KBM-7 (cell line): ENCODE data around the gene COG4.
"Not testable (repeated sequence)": the region's sequence is repeated elsewhere in the genome, so short reads cannot be mapped to it uniquely, and the experiment has no call there.

Experiments used
- DNase-seq: peaks from one replicate; pipeline ENCODE4 v3.0.0-alpha.2; 2015
- in situ Hi-C: fragments of 300-500 bp; cut with MboI; formaldehyde crosslinking; loops from 2 replicates; pipeline ENCODE4 v1.14.3; 2020; ENCODE audit warnings: low sequenced_read_pairs, low pct_unique_long_range_greater_than_20kb, mixed read lengths

COG4 gene

DNA sequence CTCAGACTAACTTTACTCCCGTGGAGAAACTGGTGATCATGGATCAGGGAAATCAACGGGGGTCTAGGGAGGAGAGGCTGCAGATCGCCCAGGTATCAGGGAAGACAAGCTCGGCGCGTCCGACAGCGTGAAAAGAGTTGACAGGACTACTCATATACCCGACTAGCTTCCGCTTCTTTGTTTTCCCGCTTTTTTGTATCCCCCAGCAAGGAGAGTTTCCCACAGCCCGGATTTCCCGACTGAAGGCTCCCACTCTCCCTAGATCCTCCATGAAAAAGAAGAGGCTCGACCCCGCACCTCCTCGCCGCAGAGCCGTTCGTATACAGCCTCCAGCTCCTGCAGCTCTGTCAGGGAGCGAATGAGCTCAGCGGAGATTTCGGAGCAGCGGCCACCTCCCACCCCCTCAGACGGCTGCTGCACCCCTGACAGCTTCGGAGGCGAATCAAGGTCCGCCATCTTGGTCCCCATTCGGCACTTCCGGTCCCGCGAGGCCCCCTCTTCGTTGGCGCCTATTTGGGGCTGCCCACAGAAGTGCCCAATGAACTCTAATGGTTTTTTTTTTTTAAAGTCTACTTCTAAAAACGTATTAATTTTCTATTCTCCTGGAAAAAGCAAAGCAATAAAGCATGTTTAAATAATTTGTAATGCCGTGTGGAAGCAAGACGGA lies at the start of gene COG4:
TSS of gene COG4 (minus strand) at position 479 of the 667 bp plus-strand sequence. CDS start at position 468, 11 bp downstream.
- in situ Hi-C loops, result no loop called here
- peak; percentile 93 for DNase-seq

DNA sequence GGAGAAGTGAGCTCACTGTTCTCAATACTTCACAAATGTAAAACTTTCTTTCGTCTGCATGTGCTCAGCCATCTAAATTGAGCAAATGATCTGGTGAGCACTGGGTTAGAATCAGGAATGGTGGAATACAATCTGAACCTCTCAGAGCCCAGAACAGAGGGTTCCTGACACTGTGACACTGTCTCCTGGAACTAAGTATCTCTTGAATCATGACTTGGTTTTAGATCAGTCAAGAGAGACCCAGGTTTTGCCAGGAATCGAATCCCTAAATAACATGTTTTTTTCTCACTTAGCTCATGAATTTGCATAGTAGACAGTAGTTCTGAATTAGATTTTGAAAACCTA lies 49.5 kb upstream of the COG4 start:
- in situ Hi-C loops, result no loop called here
- no peak for DNase-seq

DNA sequence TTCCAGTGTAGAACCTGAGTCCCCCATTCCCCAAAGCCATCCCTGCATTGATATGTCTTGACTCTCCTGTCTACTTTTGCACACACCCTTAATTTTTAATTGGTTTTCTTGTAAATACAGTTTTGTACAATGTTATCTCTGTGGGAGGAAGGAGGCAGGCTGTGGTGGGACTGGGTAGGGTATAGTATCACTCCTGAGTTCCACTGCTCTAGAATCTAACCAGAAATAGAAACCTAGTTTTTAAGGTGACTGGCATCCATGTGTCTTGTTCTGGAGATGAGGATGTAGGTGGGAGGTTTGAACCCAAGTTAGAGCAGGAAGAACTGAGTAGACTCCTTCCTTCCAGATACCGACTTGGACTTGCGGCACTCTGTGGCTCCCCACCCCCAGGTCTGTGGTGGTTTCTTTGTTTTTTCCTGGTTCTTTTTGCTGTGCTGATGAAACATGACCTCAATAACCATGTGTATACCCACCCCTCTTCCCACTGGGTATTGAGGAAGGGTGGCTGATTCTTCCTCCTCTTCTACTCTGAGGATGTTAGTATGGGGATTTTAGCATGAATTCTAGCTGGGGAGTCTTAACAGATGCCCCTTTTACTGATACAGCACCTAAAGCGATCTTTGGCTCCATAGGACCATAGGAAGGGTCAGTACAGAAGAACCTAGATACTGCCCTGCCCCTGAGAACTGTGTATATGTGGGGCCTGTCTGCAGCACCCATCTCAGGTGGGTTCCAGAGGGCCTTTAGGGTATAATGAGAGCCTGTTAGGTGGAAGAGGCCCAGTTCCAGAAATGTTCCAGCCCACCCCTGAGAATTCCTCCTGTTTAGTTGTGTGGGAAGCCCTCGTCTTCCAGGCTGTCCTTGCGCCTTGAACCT lies 48.9 kb upstream of the COG4 start:
- in situ Hi-C loops, result no loop called here

DNA sequence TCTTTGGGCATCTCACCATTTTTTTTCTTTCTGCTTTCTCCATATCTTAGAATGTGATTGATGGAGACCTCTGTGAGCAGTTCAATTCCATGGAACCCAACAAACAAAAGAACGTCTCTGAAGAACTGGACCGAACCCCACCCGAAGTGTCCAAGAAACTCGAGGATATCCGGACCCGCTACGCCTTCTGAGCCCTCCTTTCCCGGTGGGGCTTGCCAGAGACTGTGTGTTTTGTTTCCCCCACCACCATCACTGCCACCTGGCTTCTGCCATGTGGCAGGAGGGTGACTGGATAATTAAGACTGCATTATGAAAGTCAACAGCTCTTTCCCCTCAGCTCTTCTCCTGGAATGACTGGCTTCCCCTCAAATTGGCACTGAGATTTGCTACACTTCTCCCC lies 48.3 kb upstream of the COG4 start:
- no peak for DNase-seq
- in situ Hi-C loops, result no loop called here

More for the DNA sequence above, 48.9 kb upstream of the COG4 start:
- DNase-seq, result no peak

DNA sequence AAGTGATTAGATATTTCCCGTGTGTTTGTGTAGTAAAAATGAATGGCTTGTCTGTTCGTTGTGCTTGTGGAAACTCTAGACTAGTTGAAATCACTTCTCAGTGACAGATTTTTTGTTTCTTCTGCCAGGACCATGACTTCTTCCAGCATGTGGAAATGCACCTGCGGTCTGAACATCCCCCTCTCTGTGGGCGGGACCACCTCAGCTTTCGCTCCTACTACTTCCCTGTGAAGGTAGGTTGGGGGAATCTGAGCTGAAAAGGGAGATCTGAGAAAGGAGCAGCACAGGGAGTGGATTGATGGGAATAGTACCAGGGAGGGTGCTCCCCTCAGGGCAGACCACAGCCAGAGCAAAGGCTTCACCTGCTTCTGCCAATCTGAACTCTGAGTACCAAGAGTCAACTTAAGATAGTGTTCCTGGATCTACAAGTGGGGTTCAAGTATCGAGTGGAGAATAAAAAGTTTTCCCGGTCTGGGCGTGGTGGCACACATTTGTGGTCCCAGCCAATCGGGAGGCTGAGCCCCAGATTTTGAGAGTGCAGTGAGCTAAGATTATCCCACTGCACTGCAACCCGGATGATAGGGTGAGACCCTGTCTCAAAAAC lies 47.7 kb upstream of the COG4 start:
- in situ Hi-C loops, result no loop called here
- DNase-seq, result no peak

DNA sequence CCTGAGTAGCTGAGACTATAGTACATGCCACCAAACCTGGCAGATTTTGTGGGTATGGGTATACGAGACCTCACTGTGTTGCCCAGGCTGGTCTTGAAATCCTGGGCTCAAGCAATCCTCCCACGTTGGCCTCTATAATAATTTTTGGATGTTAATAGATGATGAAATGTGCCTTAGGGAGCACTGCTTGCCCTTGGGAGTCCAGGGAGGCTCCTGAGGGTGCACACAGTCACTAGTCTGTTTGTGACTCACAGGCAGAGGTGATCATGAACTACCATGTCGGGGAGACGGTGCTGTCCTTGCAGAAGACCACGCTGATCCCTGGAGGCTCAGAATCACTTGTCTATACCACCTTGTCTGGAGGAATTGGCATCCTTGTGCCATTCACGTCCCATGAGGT lies 46.4 kb upstream of the COG4 start:
- no peak for DNase-seq
- in situ Hi-C loops, result no loop called here

DNA sequence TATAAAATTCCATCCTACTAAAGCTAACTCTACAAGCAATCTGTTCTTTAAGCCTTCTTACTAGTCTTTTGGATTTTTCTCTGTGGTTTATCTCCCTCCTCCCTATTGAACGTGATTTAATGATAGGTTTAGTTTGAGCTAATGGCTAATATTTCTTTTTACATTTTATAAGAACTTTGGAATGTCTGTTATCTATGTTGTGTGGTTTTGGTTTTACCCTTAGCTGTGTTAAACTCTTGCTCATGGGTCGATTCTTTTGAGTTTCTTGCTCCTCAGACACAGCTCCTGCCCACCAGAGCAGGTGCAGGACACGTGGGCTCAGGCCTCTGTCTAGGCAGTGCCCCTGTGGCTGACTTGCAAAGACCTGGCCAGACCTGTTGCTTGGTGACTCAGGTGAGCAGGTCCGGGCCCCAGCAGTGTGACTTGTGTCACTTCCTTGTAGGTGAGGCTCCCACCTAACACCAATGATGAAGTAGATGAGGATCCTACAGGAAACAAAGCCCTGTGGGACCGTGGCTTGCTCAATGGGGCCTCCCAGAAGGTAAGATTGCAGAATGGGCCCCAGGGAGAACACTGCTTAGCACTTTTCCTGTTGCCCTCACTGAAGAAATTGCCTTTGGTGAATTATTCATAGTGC lies 45.4 kb upstream of the COG4 start:
- in situ Hi-C loops, result no loop called here

DNA sequence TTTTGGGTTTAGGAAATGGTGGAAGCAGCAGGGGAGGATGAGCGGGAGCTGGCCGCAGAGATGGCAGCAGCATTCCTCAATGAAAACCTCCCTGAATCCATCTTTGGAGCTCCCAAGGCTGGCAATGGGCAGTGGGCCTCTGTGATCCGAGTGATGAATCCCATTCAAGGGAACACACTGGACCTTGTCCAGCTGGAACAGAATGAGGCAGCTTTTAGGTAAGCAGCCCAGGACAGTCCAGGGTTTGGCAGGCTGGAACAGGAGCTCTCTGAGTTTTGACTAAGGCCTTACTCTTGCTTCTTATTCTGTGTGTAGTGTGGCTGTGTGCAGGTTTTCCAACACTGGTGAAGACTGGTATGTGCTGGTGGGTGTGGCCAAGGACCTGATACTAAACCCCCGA lies 41.7 kb upstream of the COG4 start:
- in situ Hi-C loops, result no loop called here
- no peak for DNase-seq

More for the DNA sequence above, 45.4 kb upstream of the COG4 start:
- DNase-seq, result no peak

DNA sequence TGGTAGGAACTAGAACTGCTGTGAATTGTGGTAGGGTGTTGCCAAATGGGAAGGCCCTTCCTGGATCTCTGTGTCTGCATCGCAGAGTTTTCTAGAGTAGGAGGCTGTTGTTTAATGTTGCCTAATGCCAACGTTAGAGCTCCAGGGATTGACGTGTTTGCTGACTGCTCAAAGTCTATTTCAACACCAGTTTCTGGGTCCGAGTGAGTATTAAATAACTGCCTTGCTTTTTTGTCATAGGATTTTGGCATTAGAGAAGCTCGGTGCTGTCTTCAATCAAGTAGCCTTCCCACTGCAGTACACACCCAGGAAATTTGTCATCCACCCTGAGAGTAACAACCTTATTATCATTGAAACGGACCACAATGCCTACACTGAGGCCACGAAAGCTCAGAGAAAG lies 40.3 kb upstream of the COG4 start:
- DNase-seq, result no peak
- in situ Hi-C loops, result no loop called here

DNA sequence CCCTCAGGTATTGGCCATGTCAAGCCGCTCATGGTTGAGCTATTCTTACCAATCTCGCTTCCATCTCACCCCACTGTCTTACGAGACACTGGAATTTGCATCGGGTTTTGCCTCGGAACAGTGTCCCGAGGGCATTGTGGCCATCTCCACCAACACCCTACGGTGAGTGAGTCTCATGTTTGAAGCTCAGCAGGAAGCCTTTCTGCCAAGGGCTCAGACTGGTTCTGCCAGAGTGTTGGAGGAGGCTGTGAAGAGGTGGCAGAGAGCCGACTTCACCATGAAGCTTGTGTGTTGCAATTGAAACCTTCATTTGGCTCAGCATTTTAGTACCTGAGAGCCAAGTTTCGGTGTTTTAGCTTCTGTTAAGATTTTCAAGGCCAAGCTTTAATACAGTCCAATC lies 38.3 kb upstream of the COG4 start:
- no peak for DNase-seq
- in situ Hi-C loops, result no loop called here

DNA sequence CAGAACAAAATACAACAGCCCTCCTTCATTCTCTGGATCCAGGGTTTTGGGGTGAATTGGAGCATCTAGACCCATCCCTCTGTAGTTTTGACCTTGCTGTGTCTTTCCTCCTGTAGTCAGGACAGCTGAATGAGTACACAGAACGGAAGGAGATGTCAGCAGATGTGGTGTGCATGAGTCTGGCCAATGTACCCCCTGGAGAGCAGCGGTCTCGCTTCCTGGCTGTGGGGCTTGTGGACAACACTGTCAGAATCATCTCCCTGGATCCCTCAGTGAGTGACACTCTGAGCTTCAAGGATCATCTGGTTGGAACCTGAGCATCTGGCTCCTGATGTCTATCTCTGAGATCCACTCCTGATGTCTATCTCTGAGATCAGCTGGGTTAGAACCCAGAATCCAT lies 32.7 kb upstream of the COG4 start:
- in situ Hi-C loops, result no loop called here
- DNase-seq, result no peak

DNA sequence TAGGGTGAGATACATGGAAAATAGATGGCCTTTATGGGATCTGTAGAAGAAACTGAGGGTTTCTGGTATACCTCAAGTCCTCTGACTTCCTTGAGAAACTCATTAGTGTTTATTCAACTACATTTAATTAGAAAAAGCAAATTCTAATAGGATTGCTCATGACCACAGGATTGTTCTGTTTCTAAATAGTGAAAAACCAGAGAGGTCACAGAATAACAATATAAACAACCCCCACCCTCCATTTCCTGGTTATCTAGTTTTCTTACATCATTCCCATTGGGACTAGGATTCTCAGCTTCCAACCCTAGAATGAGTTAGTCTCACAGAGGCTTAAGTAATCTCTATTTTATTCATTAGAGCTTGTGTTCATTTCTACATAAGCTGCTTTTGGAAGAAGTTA lies 30.3 kb upstream of the COG4 start:
- DNase-seq, result no peak
- in situ Hi-C loops, result no loop called here

DNA sequence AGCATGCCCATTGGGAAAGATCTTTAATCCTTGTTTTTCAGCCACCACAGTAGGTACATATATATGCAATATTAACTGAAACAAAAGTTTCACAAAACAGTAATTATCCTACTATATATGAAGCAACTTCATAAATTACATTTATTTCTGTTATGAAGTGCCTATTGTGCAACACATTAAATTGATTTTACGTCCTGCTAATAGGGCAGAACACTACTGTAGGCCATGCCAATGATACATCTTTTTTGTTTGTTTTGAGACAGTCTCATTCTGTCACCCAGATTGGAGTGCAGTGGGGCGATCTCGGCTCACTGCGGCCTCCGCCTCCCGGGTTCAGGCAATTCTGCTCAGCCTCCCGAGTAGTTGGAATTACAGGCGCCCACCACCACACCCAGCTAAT lies 29.3 kb upstream of the COG4 start:
- in situ Hi-C loops, result no loop called here
- no peak for DNase-seq

DNA sequence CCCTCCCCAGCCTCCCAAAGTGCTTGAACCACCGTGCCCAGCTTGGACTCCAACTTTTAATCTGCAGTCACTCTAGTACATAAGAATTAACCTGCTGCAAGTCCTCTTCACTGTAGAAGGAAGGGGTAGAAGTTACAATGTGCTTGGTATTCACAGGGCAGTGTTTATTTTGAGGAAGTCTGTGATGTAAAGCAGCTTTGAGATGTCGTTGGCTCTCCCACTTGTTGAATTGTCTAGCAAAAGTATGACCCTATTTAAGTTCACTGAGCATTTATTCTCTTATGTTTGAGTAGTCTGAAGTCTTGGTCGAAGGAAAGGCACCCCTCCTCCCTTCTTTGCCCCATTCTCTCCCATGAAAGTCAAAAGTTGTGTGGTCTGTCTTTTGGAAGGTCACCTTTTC lies 28.4 kb upstream of the COG4 start:
- no peak for DNase-seq
- in situ Hi-C loops, result no loop called here

DNA sequence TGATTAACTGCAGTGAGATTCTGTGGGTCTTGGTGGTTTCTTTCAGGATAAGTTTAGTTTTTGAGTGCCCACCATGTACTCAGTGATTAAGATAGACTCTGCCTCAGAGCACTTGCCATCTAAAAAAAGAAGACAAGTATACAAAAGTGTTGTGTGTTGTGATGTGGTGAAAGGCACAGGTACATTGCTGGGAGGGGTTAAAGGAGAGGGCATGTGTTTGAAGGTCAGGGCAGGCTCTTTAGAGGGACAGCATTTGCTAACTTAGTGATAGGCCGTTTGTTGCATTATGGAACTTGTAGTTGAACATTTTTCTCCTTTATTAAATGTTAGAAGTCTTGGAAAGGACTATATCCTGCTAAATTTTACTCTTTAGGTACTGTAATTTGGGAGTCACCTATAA lies 26.7 kb upstream of the COG4 start:
- in situ Hi-C loops, result no loop called here
- no peak for DNase-seq

DNA sequence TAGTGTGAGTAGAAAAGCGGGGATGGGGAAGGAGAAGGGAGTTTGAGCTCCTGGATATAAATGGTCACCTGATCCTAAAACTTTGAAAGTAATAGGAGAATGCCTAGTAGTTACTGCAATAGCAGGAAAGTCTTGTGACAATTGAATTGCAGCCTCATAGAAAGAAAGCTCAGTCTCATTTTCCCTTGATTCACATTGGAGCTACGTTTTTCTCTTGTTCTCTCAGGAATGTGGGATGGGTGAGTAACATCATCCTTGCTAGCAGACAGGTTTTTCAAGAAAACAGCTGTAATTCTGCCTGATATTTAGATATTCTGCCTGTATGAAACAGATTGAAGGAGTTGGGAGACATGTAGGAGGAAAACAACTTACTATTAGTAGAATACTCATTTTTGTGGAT lies 25.6 kb upstream of the COG4 start:
- no peak for DNase-seq
- in situ Hi-C loops, result no loop called here

DNA sequence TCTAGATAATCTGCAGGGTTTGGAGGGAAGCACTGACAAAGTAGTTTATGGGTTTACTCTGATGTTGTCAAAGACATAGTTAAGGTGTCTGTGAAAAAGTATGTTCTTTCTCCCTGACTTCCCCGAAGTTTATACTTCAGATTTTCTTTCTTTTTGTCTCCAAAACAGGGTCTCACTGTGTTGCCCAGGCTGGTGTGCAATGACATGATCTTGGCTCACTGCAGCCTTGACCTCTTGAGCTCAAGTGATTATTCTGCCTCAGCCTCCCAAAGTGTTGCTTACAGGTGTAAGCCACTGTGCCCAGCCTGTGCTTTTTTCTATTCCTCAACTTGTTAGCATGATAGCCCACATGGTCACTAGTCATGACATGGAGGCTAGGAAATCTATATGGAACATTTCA lies 21.2 kb upstream of the COG4 start:
- no peak for DNase-seq
- in situ Hi-C loops, result no loop called here

DNA sequence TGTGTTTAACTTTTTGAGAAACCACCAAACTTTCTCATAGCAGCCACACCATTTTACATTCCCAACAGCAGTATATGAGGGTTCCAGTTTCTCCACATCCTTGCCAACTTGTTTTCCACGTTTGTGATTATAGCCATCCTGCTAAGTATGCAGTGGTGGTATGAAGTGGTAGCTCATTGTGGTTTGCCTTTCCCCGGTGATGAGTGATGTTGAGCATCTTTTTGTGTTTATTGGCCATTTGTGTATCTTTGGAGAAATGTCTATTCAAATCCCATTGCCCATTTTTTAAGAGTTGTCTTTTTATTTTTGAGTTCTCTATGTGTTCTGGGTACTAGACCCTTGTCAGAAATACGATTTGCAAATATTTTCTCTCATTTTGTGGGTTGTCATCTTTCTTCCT lies 17.6 kb upstream of the COG4 start:
- in situ Hi-C loops, result no loop called here
- DNase-seq, result no peak

DNA sequence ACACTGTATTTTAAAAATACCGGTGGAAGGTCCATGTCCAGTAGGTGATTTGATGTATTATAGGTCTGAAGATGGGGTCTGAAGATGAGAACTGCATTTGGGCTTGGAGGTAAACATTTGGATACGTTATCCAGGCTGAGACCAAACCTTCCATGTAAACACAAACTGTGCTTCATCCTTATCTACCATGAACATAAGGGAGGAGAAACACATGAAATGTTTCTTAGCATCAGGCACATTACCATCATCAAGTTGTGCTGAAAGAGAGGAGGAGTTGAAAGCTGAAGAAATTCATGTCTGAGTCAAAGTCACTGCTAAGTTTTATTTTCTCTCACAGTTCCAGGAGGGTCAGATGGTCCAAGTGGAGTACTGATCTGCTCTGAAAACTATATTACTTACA lies 11.6 kb upstream of the COG4 start:
- in situ Hi-C loops, result no loop called here

DNA sequence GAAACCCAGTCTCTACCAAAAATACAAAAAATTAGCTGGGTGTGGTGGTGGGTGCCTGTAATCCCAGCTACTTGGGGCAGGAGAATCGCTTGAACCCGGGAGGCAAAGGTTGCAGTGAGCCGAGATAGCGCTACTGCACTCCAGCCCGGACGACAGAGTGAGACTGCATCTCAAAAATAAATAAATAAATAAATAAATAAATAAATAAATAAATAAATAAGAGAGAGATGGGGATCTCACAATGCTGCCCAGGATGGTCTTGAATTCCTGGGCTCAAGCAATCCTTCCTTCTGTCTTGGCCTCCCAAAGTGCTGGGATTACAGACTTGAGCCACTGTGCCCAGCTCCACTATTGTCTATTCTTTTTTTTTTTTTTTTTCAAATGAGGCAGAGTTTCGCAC lies 6.6 kb upstream of the COG4 start:
- in situ Hi-C loops, DNase-seq: not testable (repeated sequence)

More for the DNA sequence above, 11.6 kb upstream of the COG4 start:
- DNase-seq, result no peak
